ENCODE measurements around the gene DPP6. TPM values are rescaled to one million over a fixed set of nuclear protein-coding genes. Genes with fewer than 3 reads are reported as not detected.

DPP6 gene
- total and polyA plus RNA-seq, 2 of the 8 experiments (the other 6 are each of a cell fraction or from before 2014, with no cell fraction given), result 4.7 to 6.8 TPM

DNA sequence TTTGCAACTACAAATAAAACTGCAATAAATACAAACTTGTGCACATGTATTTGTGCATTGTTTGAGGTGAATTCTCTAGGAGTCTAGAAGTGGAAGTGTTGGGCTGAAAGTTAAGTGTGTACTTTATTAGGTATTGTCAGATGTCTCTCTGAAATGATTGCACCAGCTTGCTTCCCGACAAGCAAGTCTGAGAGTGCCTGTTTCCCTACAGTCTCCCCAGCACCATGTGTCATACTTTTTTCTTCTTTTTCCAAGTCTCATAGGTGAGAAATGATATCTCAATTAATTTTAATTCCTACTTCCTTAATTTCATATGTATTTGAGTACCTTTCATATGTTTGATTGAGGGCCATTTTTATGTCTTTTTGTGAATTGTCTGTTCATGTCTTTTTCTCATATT lies 614.6 kb downstream of the DPP6 start:
- H3K4me2 ChIP-seq (ENCODE audit: insufficient read depth in 1 of 2, low read depth in 2 of 2, low read length in 2 of 2), result no peak overlapping the region
- H4K8ac ChIP-seq (ENCODE audit: extremely low read depth, insufficient read depth, low read length), result no peak overlapping the region
- H3K36me3 ChIP-seq (ENCODE audit: control insufficient read depth in 2 of 4, insufficient read depth in 4 of 4, low read length in 3 of 4), result no peaks in the 10 kb centered on the region; a peak in 1 of 8 replicates
- CTCF ChIA-PET (ENCODE audit: partially characterized antibody), result no interaction called here
- H2BK12ac ChIP-seq (ENCODE audit: low read depth, low read length), result no peak overlapping the region
- H3K56ac ChIP-seq (replicated peaks; ENCODE audit: insufficient read length, low read depth, low read length), result no peak overlapping the region
- no peaks in the 10 kb centered on the region for H3K4me1 ChIP-seq (replicated peaks in 1 of 4; ENCODE audit: control insufficient read depth in 3 of 4, insufficient read depth in 4 of 4, low read length in 3 of 4)
- no peaks in the 10 kb centered on the region for H3K23me2 ChIP-seq (ENCODE audit: low read depth, low read length)
- H2AK5ac ChIP-seq (ENCODE audit: low read depth, low read length), result no peak overlapping the region
- H3K4me3 ChIP-seq (ENCODE audit: extremely low read depth in 1 of 4, insufficient read depth in 2 of 4, low read depth in 3 of 4, low read length in 4 of 4), result no peak overlapping the region
- no peak overlapping the region for H2BK120ac ChIP-seq (replicated peaks; ENCODE audit: low read depth, low read length)
- no peak overlapping the region for H2BK20ac ChIP-seq (ENCODE audit: low read length)
- WGBS, 2 experiments (ENCODE audit: extremely low coverage in 1 of 2, insufficient coverage in 1 of 2, insufficient read length in 1 of 2, insufficient replicate concordance in 2 of 2, low coverage in 1 of 2, low lambda C conversion rate in 2 of 2, missing lambda C conversion rate in 1 of 2), result 93% methylated on average over 1 of the region's 1 CpG; no CpG with 5 or more reads in 1 of the 2 experiments
- H3K79me1 ChIP-seq (ENCODE audit: low read depth, low read length), result no peaks in the 10 kb centered on the region
- H3K79me2 ChIP-seq (ENCODE audit: control insufficient read depth in 1 of 2, insufficient read depth in 2 of 2, low read length in 2 of 2), result no peaks in the 10 kb centered on the region
- H3K18ac ChIP-seq (ENCODE audit: extremely low read depth, low read length), result no peak overlapping the region
- no peak overlapping the region for H2BK5ac ChIP-seq (ENCODE audit: low read depth, low read length)
- no peaks in the 10 kb centered on the region for H4K20me1 ChIP-seq (replicated peaks in 1 of 2; ENCODE audit: control insufficient read depth in 1 of 2, insufficient read depth in 2 of 2, low read length in 2 of 2)
- FAIRE-seq (no peak), DNase-seq (ENCODE audit: low read depth in 1 of 2, low spot score in 2 of 2) (no peak)
- H3K27ac ChIP-seq (ENCODE audit: low read depth, low read length), result no peak overlapping the region
- no peak overlapping the region for H3K14ac ChIP-seq (ENCODE audit: insufficient read length)
- H2AFZ ChIP-seq (ENCODE audit: low read length), result no peak overlapping the region
- H4K91ac ChIP-seq (replicated peaks; ENCODE audit: insufficient read length, low read length), result no peak overlapping the region
- POLR2A ChIA-PET (ENCODE audit: partially characterized antibody), result no interaction called here
- H3K4ac ChIP-seq (replicated peaks; ENCODE audit: insufficient read length, low read depth, low read length), result no peak overlapping the region
- H3K9me3 ChIP-seq (ENCODE audit: insufficient read depth in 2 of 2, low read depth in 1 of 2, low read length in 1 of 2), result peaks cover 7 to 15% of the 10 kb centered on the region in 2 experiments; a peak in 2 of 4 replicates
- no peak overlapping the region for H3K23ac ChIP-seq (ENCODE audit: insufficient read length)
- no peak overlapping the region for H3K9ac ChIP-seq (replicated peaks in 1 of 4; ENCODE audit: extremely low read depth in 1 of 4, low read depth in 3 of 4, low read length in 3 of 4)
- H4K5ac ChIP-seq (ENCODE audit: insufficient read length, low read depth, low read length), result no peak overlapping the region
- no peak overlapping the region for H2BK15ac ChIP-seq (ENCODE audit: low read length)
- no peak for TF ChIP-seq RBBP5 (IDR thresholded peaks at IDR 0.05; ENCODE audit: borderline replicate concordance, low read depth, low read length)
- TF ChIP-seq KDM5A (IDR thresholded peaks at IDR 0.05; ENCODE audit: low read length), result no peak
- TF ChIP-seq EP300 (IDR thresholded peaks at IDR 0.05; ENCODE audit: borderline replicate concordance in 1 of 2, low read depth in 2 of 2, low read length in 2 of 2), result no peak
- no peaks in the 10 kb centered on the region for H3K27me3 ChIP-seq (replicated peaks in 1 of 4; ENCODE audit: control insufficient read depth in 3 of 4, extremely low read depth in 1 of 4, insufficient read depth in 3 of 4, low read length in 3 of 4)
